Heart left ventricle (tissue), 16 donors: ENCODE results near the gene RPTOR. TPM values are rescaled to one million over a fixed set of nuclear protein-coding genes. Genes with fewer than 3 reads are reported as not detected.

Experiments
- ATAC-seq, 4 donors: fragments of 200-7000 bp; cut with Tn5 transposase; one replicate each; pipeline ENCODE4 v1.9.1; 2020 to 2022; ENCODE audit warnings: moderate library complexity in 4 of 4, mild to moderate bottlenecking in 3 of 4, moderate number of reproducible peaks in 1 of 4
- DNase-seq, 5 donors: peaks; one replicate each; pipeline ENCODE4 v3.0.0-alpha.2; 2020
- H3K27ac ChIP-seq, 12 donors: fragments of 200-600 bp; sonication (generic) in 4 of 12; one replicate each; pipeline versions ENCODE4 v1.5.0 to v1.8.0; 2016 to 2022; ENCODE audit warnings: mild to moderate bottlenecking in 2 of 12
- H3K27me3 ChIP-seq, 9 donors: fragments of 200-600 bp; sonication (generic) in 2 of 9; one replicate each; pipeline versions ENCODE4 v1.5.1 to v1.8.0; 2016 to 2022; ENCODE audit warnings: mild to moderate bottlenecking in 3 of 9
- H3K36me3 ChIP-seq, 9 donors: fragments of 200-600 bp; sonication (generic) in 2 of 9; one replicate each; pipeline versions ENCODE4 v1.5.0 to v1.8.0; 2018 to 2022; ENCODE audit warnings: mild to moderate bottlenecking in 2 of 9
- H3K4me1 ChIP-seq, 12 donors: fragments of 200-600 bp; sonication (generic) in 4 of 12; one replicate each; pipeline versions ENCODE4 v1.5.0 to v1.8.0; 2016 to 2022; ENCODE audit warnings: mild to moderate bottlenecking in 3 of 12
- H3K4me3 ChIP-seq, 12 donors: fragments of 200-600 bp; sonication (generic) in 4 of 12; one replicate each; pipeline versions ENCODE4 v1.5.0 to v1.8.0; 2017 to 2022; ENCODE audit warnings: mild to moderate bottlenecking in 9 of 12, moderate library complexity in 4 of 12
- H3K9me3 ChIP-seq, 12 donors: fragments of 200-600 bp; sonication (generic) in 4 of 12; one replicate each; pipeline versions ENCODE4 v1.5.0 to v1.8.0; 2016 to 2022; ENCODE audit warnings: mild to moderate bottlenecking in 1 of 12
- CTCF ChIP-seq, 12 donors: fragments of 200-600 bp; sonication (generic) in 4 of 12; IDR thresholded peaks; one replicate each; pipeline versions ENCODE4 v1.5.0 to v1.8.0; 2018 to 2022; ENCODE audit warnings: antibody characterized with exemption in 12 of 12, mild to moderate bottlenecking in 5 of 12
- POLR2A ChIP-seq, 2 donors: fragments of 450-650 bp; IDR thresholded peaks; one replicate each; pipeline ENCODE4 v1.6.1; 2017; ENCODE audit warnings: antibody characterized with exemption in 2 of 2, mild to moderate bottlenecking in 2 of 2, moderate library complexity in 2 of 2
- WGBS, 4 donors: extraction: QIAGEN DNeasy Blood & Tissue Kit in 2 of 4; methylation state at CpG; one replicate each; pipeline versions ENCODE4 v1.1.5 to v1.1.7; 2013 to 2018; 5-methylcytosine and 5-hydroxymethylcytosine counted together
- intact Hi-C, 10 donors: fragments of 100-400 bp; cut with DNase I; formaldehyde crosslinking; loops; one replicate each; pipeline versions ENCODE4 v1.11.1 to v1.14.2; 2022
- polyA plus RNA-seq, 2 donors: library from polyadenylated mRNA; stranded (reverse); fragments of 200-250 nt; gene quantifications; one replicate each; pipeline ENCODE4 v1.2.3, GENCODE V29; 2013
- total RNA-seq, 9 donors: library from RNA; depleted of rRNA in 2 of 9; stranded (reverse); fragments of >200 nt in 2 of 9; fragmentation: NEBNext Ultra II Directional in 3 of 9; extraction: Animal tissue kit (Norgen Biotek cat#: 25700) in 3 of 9; gene quantifications; one replicate each; pipeline versions ENCODE4 v1.1.0 to v1.2.4, GENCODE V29; 2016 to 2023
- donor health status: ischemic (EF 13 %, LVEDD 7.1; RV severe dilation, severe dysfunction).
- donor health status: healthy with polysubstance abuse.
- donor health status: DM: no; HTN: yes; CAD: no.
- donor health status: DM: no; HTN: no; CAD: no.
- donor health status: ischemic (EF 25% LVEDD 6.9; RV normal size, moderate dysfunction).
- donor health status: ischemic (EF 25% LVEDD 5.7; RV mildly dilated, moderate dysfunction).
- donor health status: healthy.
- donor health status: DM: yes; HTN: yes; CAD: no.
- donor health status: ischemic (EF 35%, LVEDD 5.7; RV mildly dilated, moderate dysfunction).
- donor health status: nonischemic (EF 11% LVEDD 7.7; RV severe dilation, severe dysfunction).
- donor health status: DM: yes; HTN: yes; CAD: no.
- donor health status: PGD.
- donor health status: ischemic (EF 29% LVEDD 5.4; RV normal size, mild dysfunction).
- donor health status: nonischemic (EF 23%, LVEDD 6.1; RV moderate dilation, normal function).

Gene RPTOR
- total and polyA plus RNA-seq, 11 donors, result 14.7 to 31.7 (median 26.0) TPM

GRCh38 chr17:80996422-80997305, 452.0 kb downstream of the RPTOR start:
- peak in 1 of 5 donors; percentile 17 for DNase-seq
- TF ChIP-seq POLR2A (IDR thresholded peaks at IDR 0.05) (no peak), CTCF (IDR thresholded peaks at IDR 0.05) (no peak)
- H3K27ac ChIP-seq, result no peak overlapping the region
- peaks cover 0 to 34% (median 25%) of the 10 kb centered on the region in 12 donors for H3K4me1 ChIP-seq
- H3K4me3 ChIP-seq, result no peak overlapping the region
- intact Hi-C loops, result no loop called here
- peaks cover 4 to 56% (median 53%) of the 10 kb centered on the region in 9 donors for H3K36me3 ChIP-seq
- H3K27me3 ChIP-seq, result no peaks in the 10 kb centered on the region
- no peak for ATAC-seq
- 90 to 95% (median 94%) methylated on average over 22 to 25 of the region's 25 CpGs for WGBS, 4 donors
- no peaks in the 10 kb centered on the region for H3K9me3 ChIP-seq

- ATAC-seq (no peak), DNase-seq (peak in 1 of 5 donors; percentile 21)
- Histone ChIP-seq H3K4me3 (no peak overlapping the region), H3K36me3 (peaks cover 4 to 56% (median 53%) of the 10 kb centered on the region in 9 donors), H3K27me3 (no peaks in the 10 kb centered on the region), H3K4me1 (peaks cover 0 to 40% (median 31%) of the 10 kb centered on the region in 12 donors), H3K27ac (no peak overlapping the region), H3K9me3 (no peaks in the 10 kb centered on the region)
- intact Hi-C loops, result no loop called here
- TF ChIP-seq CTCF (IDR thresholded peaks at IDR 0.05), result no peak
- no peak for TF ChIP-seq POLR2A (IDR thresholded peaks at IDR 0.05)
- WGBS, 4 donors, result 91 to 94% (median 92%) methylated on average over 15 to 32 of the region's 32 CpGs
These were observed 452.9 kb downstream of the RPTOR start for GRCh38 chr17:80997424-80998117.

- Histone ChIP-seq H3K4me3 (no peak overlapping the region), H3K9me3 (no peaks in the 10 kb centered on the region), H3K27me3 (peaks cover 0 to 6% (median 3%) of the 10 kb centered on the region in 9 donors), H3K4me1 (peaks cover 0 to 34% (median 25%) of the 10 kb centered on the region in 12 donors), H3K36me3 (peaks cover 4 to 56% (median 53%) of the 10 kb centered on the region in 9 donors), H3K27ac (no peak overlapping the region)
- no peak for ATAC-seq
- intact Hi-C loops, result no loop called here
- DNase-seq, result peak in 1 of 5 donors; percentile 4
- no peak for TF ChIP-seq POLR2A (IDR thresholded peaks at IDR 0.05)
- TF ChIP-seq CTCF (IDR thresholded peaks at IDR 0.05), result no peak
- 95 to 98% (median 96%) methylated on average over 10 to 19 of the region's 19 CpGs for WGBS, 4 donors
These were observed 453.6 kb downstream of the RPTOR start for GRCh38 chr17:80998118-80998747.
